Activated CD4-positive, alpha-beta T cell treated with anti-CD3 and anti-CD28 coated beads, Interleukin-2, amount 10 ng/mL, durations not matched to agents 24 days and 14 days (primary cell): Measurements from ENCODE around the gene CRACR2A. TPM values are rescaled to one million over a fixed set of nuclear protein-coding genes. Genes with fewer than 3 reads are reported as not detected.

Experiments used
- DNase-seq: peaks from one replicate; pipeline ENCODE4 v3.0.0; 2022
- H3K27ac Mint-ChIP-seq: one replicate; pipeline ENCODE4 v1.8.0; 2022; ENCODE audit warnings: mild to moderate bottlenecking, mixed read lengths
- H3K27me3 Mint-ChIP-seq: one replicate; pipeline ENCODE4 v1.8.0; 2022; ENCODE audit warnings: mixed read lengths
- H3K36me3 Mint-ChIP-seq: one replicate; pipeline ENCODE4 v1.8.0; 2022; ENCODE audit warnings: low read depth, mild to moderate bottlenecking, mixed read lengths
- H3K4me1 Mint-ChIP-seq: one replicate; pipeline ENCODE4 v1.8.0; 2021; ENCODE audit warnings: mixed read lengths
- H3K4me3 Mint-ChIP-seq: one replicate; pipeline ENCODE4 v1.8.0; 2022; ENCODE audit warnings: mild to moderate bottlenecking, moderate library complexity, mixed read lengths
- H3K9me3 Mint-ChIP-seq: one replicate; pipeline ENCODE4 v1.8.0; 2021; ENCODE audit warnings: mixed read lengths
- intact Hi-C: fragments of 100-400 bp; cut with micrococcal nuclease; formaldehyde crosslinking; loops from one replicate; pipeline ENCODE4 v1.15.1; 2023
- total RNA-seq: library from RNA; stranded (reverse); gene quantifications from 2 replicates; pipeline ENCODE4 v1.2.3, GENCODE V29; 2022

The CRACR2A gene
- total RNA-seq, 1 donor from 2014 or later: 27.0 TPM

GRCh38 chr12:3746758-3747157, 6.2 kb downstream of the CRACR2A start:
- no peak for DNase-seq
- peaks cover 62% of the 10 kb centered on the region for H3K36me3 Mint-ChIP-seq
- H3K4me3 Mint-ChIP-seq: no peak overlapping the region
- no peaks in the 10 kb centered on the region for H3K27me3 Mint-ChIP-seq
- H3K27ac Mint-ChIP-seq: no peak overlapping the region
- peaks cover 58% of the 10 kb centered on the region for H3K4me1 Mint-ChIP-seq
- H3K9me3 Mint-ChIP-seq: peaks cover 4% of the 10 kb centered on the region
- intact Hi-C loops: no loop called here

DNA sequence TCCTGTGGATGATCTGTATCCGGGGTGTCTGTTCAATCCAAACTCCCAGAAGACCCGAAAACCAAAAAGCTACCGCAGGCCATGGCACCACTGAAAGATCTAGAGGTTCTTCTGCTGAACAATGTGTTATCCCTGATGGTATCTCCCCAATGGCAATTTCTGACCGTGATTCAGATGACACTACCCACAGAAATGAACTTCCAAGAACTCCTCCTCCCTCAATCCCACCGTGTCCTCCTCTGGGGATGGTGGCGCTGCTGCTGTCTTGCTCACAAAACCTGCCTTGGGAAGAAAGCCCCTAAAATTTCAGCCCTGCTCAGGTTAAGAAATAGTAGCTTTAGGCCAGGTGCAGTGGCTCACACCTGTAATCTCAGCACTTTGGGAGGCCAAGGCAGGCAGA, 7.8 kb downstream of the CRACR2A start:
- DNase-seq: no peak
- H3K27me3 Mint-ChIP-seq: no peaks in the 10 kb centered on the region
- H3K27ac Mint-ChIP-seq: peak overlapping the region; percentile 46
- intact Hi-C loops: no loop called here
- peaks cover 43% of the 10 kb centered on the region for H3K4me1 Mint-ChIP-seq
- H3K9me3 Mint-ChIP-seq: peaks cover 4% of the 10 kb centered on the region
- no peak overlapping the region for H3K4me3 Mint-ChIP-seq
- peaks cover 50% of the 10 kb centered on the region for H3K36me3 Mint-ChIP-seq

DNA sequence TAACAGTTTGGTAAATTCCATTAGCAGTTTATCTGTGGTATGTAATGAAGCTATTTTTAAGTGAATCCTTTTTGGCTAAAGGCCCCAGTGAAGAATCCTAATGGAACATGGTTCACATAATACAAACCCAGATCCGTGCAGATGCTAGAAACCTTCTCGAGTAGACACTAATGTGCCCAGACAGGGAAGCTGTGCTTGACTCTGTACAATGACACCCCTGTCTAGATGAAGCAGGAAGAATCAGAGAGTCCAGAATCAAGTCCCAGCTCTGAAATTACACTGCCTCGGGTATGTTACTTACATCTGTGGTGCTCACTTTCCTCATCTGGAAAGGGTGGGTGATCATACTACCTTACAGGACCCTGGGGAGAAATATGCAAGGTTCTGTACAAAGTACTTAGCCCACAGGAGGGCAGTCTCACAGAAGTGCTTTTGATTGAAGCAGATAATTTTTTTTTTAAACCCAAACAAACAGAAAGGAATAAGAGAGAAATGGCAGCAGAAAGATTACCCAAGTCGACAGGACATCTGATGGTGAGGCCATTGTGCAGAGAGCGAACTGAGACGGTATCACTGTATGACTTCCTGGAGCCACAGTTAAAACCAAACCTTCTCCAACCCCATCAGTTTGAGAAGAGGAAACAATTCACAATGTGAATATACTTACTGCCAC, 8.5 kb downstream of the CRACR2A start:
- Mint-ChIP-seq H3K27ac (peak overlapping the region; percentile 48), H3K27me3 (no peaks in the 10 kb centered on the region), H3K4me3 (no peak overlapping the region), H3K9me3 (peaks cover 4% of the 10 kb centered on the region), H3K36me3 (peaks cover 48% of the 10 kb centered on the region), H3K4me1 (peaks cover 41% of the 10 kb centered on the region)
- no peak for DNase-seq
- intact Hi-C loops: loop anchor here (1.0 kb wide), 1 partner anchor 16 kb away; no protein-coding TSS in a partner anchor

DNA sequence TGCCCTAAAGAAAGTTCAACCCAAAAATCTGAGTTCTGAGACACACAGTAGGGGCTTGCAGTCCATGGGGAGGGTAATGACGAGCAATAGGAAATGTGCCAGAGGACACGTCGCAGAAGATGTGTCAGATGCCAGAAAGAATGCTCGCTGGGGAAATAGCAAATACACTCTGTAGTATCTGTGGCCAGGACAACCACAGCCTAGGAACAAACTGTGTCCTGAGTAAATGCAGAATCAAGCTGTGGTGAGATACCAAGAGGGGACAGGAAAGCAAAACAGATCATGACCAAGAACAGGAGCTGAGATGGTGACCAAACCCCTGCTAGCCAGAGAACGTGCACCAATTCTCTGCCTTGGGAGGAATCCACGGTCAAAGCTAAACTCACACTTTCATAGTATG, 9.1 kb downstream of the CRACR2A start:
- H3K36me3 Mint-ChIP-seq: peaks cover 47% of the 10 kb centered on the region
- H3K9me3 Mint-ChIP-seq: peaks cover 4% of the 10 kb centered on the region
- peaks cover 41% of the 10 kb centered on the region for H3K4me1 Mint-ChIP-seq
- H3K4me3 Mint-ChIP-seq: no peak overlapping the region
- H3K27me3 Mint-ChIP-seq: no peaks in the 10 kb centered on the region
- peak; percentile 66 for DNase-seq
- intact Hi-C loops: loop anchor here (1.0 kb wide), 1 partner anchor 16 kb away; no protein-coding TSS in a partner anchor
- H3K27ac Mint-ChIP-seq: peak overlapping the region; percentile 48

- Mint-ChIP-seq H3K4me1 (peaks cover 31% of the 10 kb centered on the region), H3K9me3 (peaks cover 4% of the 10 kb centered on the region), H3K27ac (no peak overlapping the region), H3K27me3 (no peaks in the 10 kb centered on the region), H3K36me3 (peaks cover 45% of the 10 kb centered on the region), H3K4me3 (no peak overlapping the region)
- intact Hi-C loops: no loop called here
- DNase-seq: no peak
Measured at GRCh38 chr12:3741882-3742672, 10.8 kb downstream of the CRACR2A start.

DNA sequence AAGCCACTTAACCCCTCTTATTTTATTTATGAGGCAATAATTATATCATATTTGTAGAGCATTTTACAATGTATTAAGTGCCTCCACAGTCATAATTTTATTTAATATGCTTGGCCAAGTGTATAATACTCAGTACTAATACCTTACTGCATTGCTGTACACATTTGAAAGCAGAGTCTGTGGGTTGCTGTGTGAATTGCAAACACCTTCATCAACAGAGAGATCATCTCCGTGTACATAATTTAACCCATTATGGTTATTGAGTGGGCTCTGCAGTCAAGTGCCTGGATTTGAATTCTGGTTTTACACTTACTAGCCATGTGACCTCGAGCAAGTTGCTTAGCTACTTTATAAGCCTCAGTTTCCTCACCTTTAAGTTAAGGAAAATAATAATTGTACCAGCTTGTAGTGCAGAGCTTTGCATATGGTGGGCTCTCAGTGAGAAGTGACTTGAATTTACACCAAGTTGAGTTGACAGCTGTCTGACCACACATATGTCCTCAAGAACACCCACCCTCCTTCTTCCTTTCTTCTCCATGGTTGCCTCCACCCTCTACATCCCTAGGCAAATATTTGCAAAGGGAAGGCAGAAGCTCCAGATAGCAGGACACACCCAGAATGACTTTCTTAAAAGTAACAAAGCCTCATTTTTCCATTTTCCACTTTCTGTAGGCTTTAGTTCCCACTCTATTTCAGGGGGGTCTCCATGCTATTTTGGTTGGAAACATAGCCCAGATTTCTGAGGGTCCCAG, 12.3 kb downstream of the CRACR2A start:
- intact Hi-C loops: no loop called here
- Mint-ChIP-seq H3K27ac (no peak overlapping the region), H3K27me3 (no peaks in the 10 kb centered on the region), H3K4me1 (peaks cover 23% of the 10 kb centered on the region), H3K9me3 (no peaks in the 10 kb centered on the region), H3K4me3 (no peak overlapping the region), H3K36me3 (peaks cover 31% of the 10 kb centered on the region)
- DNase-seq: no peak

DNA sequence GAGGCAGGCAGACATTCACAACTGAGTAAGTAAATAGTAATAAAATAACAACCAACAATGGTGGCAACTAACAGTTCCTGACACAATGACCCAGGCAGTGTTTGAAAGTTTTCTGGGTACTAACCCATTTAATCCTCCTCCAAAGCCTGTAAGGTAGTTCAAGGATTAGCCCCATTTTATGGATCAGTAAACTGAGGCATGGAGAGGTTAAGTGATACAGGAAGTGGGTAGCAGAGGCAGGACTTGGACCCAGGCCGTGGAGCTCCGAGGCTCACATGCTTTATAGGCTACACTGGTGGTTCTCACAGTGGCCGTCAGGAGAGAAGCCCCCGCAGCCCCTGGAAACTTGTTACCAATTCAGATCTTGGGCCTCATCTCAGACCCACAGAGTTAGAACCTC, 17.5 kb downstream of the CRACR2A start:
- no peaks in the 10 kb centered on the region for H3K27me3 Mint-ChIP-seq
- peaks cover 25% of the 10 kb centered on the region for H3K36me3 Mint-ChIP-seq
- no peaks in the 10 kb centered on the region for H3K9me3 Mint-ChIP-seq
- no peak overlapping the region for H3K4me3 Mint-ChIP-seq
- peaks cover 4% of the 10 kb centered on the region for H3K4me1 Mint-ChIP-seq
- DNase-seq: no peak
- intact Hi-C loops: no loop called here
- H3K27ac Mint-ChIP-seq: no peak overlapping the region

DNA sequence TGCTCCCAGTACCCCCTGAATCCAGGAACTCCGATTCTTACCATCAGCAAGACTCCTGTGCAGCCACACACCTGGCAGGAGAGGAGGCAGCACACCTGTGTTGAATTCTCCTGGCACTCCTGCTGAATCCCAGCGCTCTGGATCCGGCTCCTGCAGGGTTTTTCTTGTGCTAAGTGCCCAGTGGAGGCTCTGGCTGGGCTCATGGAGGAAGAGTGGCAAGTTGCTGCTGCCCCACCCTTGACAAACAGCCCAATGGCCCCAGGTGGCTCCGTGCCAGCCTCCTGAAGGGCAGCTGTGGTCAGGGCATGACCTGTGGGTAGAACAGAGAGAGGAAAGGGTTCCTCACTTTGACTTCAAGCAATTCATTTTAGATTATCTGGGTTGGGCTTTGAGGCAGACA, 20.0 kb downstream of the CRACR2A start:
- H3K27me3 Mint-ChIP-seq: no peaks in the 10 kb centered on the region
- DNase-seq: no peak
- H3K36me3 Mint-ChIP-seq: peaks cover 36% of the 10 kb centered on the region
- no peaks in the 10 kb centered on the region for H3K9me3 Mint-ChIP-seq
- no peak overlapping the region for H3K27ac Mint-ChIP-seq
- intact Hi-C loops: no loop called here
- no peak overlapping the region for H3K4me3 Mint-ChIP-seq
- H3K4me1 Mint-ChIP-seq: peaks cover 24% of the 10 kb centered on the region

DNA sequence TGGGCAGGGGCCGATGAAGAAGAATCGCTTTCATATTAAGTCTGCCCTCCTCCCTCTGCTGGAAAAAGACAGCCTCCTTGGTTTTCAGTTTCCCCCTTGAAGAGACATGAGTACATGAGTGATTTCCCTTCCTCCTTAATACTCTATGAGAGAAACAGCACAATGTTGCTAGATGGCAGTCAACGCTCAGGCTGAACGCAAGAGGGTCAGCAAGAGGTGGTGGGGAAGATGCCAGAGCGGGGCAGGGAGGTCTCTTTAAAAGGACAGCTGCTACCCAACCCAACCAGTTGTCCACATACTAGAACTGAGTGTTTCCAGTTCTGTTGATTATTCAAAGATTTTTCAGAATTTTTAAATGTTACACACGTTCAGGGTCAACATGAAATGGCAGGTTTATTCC, 22.8 kb downstream of the CRACR2A start:
- H3K9me3 Mint-ChIP-seq: peaks cover 9% of the 10 kb centered on the region
- H3K4me3 Mint-ChIP-seq: no peak overlapping the region
- no peaks in the 10 kb centered on the region for H3K27me3 Mint-ChIP-seq
- DNase-seq: no peak
- H3K4me1 Mint-ChIP-seq: peaks cover 35% of the 10 kb centered on the region
- intact Hi-C loops: no loop called here
- H3K27ac Mint-ChIP-seq: peak overlapping the region; percentile 2
- peaks cover 54% of the 10 kb centered on the region for H3K36me3 Mint-ChIP-seq

DNA sequence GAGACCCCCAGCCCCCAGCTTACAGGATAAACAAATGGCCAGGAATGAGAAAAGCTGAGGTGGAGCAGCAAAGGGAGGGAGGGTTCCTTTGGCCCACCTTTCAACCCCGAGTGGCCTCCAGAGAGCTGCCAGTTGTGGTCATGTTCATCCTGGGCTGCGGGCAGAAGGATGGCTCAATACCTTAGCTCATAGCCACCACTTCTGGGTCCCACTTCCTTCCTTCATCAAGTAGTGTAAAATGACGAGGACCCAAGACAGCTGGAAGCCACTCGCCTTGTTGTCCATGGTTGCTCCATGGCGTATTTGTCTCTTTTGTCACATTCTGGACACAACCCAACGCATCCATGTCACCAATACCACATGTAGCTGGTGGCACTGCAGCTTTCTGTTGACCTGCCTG, 24.2 kb downstream of the CRACR2A start:
- intact Hi-C loops: loop anchor here (1.0 to 5.0 kb wide), 3 partner anchors 16 to 144 kb away; partner anchors contain the start of gene PARP11
- DNase-seq: peak; percentile 77
- H3K27ac Mint-ChIP-seq: peak overlapping the region; percentile 93
- peaks cover 35% of the 10 kb centered on the region for H3K4me1 Mint-ChIP-seq
- H3K36me3 Mint-ChIP-seq: peaks cover 68% of the 10 kb centered on the region
- H3K4me3 Mint-ChIP-seq: peak overlapping the region; percentile 43
- peaks cover 14% of the 10 kb centered on the region for H3K9me3 Mint-ChIP-seq
- no peaks in the 10 kb centered on the region for H3K27me3 Mint-ChIP-seq

- peak; percentile 88 for DNase-seq
- H3K9me3 Mint-ChIP-seq: peaks cover 14% of the 10 kb centered on the region
- no peaks in the 10 kb centered on the region for H3K27me3 Mint-ChIP-seq
- intact Hi-C loops: loop anchor here (1.0 to 5.0 kb wide), 3 partner anchors 16 to 144 kb away; partner anchors contain the start of gene PARP11
- peak overlapping the region; percentile 93 for H3K27ac Mint-ChIP-seq
- peaks cover 35% of the 10 kb centered on the region for H3K4me1 Mint-ChIP-seq
- H3K4me3 Mint-ChIP-seq: peak overlapping the region; percentile 82
- H3K36me3 Mint-ChIP-seq: peaks cover 75% of the 10 kb centered on the region
Measured at GRCh38 chr12:3727877-3728632, 24.9 kb downstream of the CRACR2A start.

GRCh38 chr12:3727354-3727753, 25.6 kb downstream of the CRACR2A start:
- H3K27ac Mint-ChIP-seq: peak overlapping the region; percentile 50

DNA sequence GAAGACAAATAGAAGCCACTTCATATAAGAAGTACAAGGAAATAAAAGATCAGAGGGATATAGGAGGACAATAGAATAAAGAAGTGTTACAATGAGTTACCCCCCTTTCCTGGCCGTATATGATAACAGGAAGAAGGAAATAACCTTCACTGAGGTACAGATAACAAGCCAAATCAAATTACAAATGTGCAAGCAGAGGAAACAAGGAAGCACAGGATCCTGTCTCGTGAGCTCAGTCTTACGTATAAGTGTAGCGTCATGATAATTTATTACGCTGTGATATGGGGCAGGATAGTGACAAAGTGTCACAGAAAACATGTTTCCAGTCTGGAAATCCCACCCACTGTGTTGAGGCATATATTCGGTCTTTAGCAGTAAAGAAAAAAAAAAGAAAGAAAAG, 26.5 kb downstream of the CRACR2A start:
- no peak overlapping the region for H3K27ac Mint-ChIP-seq
- H3K4me1 Mint-ChIP-seq: peaks cover 35% of the 10 kb centered on the region
- intact Hi-C loops: loop anchor here (5.0 kb wide), 1 partner anchor 146 kb away; the partner anchor contains the start of gene PARP11
- no peaks in the 10 kb centered on the region for H3K27me3 Mint-ChIP-seq
- no peak overlapping the region for H3K4me3 Mint-ChIP-seq
- peaks cover 22% of the 10 kb centered on the region for H3K9me3 Mint-ChIP-seq
- no peak for DNase-seq
- peaks cover 77% of the 10 kb centered on the region for H3K36me3 Mint-ChIP-seq

More at GRCh38 chr12:3727354-3727753, 25.6 kb downstream of the CRACR2A start:
- peaks cover 35% of the 10 kb centered on the region for H3K4me1 Mint-ChIP-seq
- no peaks in the 10 kb centered on the region for H3K27me3 Mint-ChIP-seq
- peaks cover 80% of the 10 kb centered on the region for H3K36me3 Mint-ChIP-seq
- intact Hi-C loops: loop anchor here (5.0 kb wide), 1 partner anchor 145 kb away; the partner anchor contains the start of gene PARP11
- peak; percentile 67 for DNase-seq
- H3K9me3 Mint-ChIP-seq: peaks cover 18% of the 10 kb centered on the region
- H3K4me3 Mint-ChIP-seq: peak overlapping the region; percentile 48
